22Rv1 (cell line): ENCODE results near the gene DCAF8L1.

Source experiments
- CTCF ChIP-seq: fragments of 450-650 bp; IDR thresholded peaks from 2 replicates; pipeline ENCODE4 v1.5.1; 2017; ENCODE audit warnings: mild to moderate bottlenecking
- ZFX ChIP-seq: fragments of 450-650 bp; IDR thresholded peaks from 2 replicates; pipeline ENCODE4 v1.6.1; 2017; ENCODE audit warnings: antibody characterized with exemption, borderline replicate concordance

GRCh38 chrX:27996132-27996531, 14.9 kb upstream of the DCAF8L1 start:
- TF ChIP-seq CTCF (no peak), ZFX (no peak)
